B cell (primary cell): ENCODE data around the gene IL1RN. TPM values are rescaled to one million over a fixed set of nuclear protein-coding genes. Genes with fewer than 3 reads are reported as not detected.

ENCODE experiments used
- ATAC-seq: fragments of 200-7000 bp; cut with Tn5 transposase; one replicate; pipeline ENCODE4 v1.10.0; 2021; ENCODE audit warnings: low read depth, mild to moderate bottlenecking, moderate number of reproducible peaks, moderate library complexity
- CTCF ChIA-PET: fragments of 350-600 bp; sonication (Branson Sonifier 250); formaldehyde crosslinking; loops from one replicate; lab custom pipeline; 2021; ENCODE audit warnings: antibody characterized with exemption, inconsistent platforms; lab: Charles Lee
- POLR2A ChIA-PET: fragments of 350-600 bp; sonication (Branson Sonifier 250); formaldehyde crosslinking; loops from one replicate; lab custom pipeline; 2021; ENCODE audit warnings: antibody characterized with exemption; lab: Charles Lee
- DNase-seq: peaks from one replicate; pipeline ENCODE4 v3.0.0; 2013
- H2AFZ ChIP-seq: 2 replicates; pipeline ENCODE4 v1.6.1; 2012; ENCODE audit warnings: mild to moderate bottlenecking, low read depth, low read length; ENCODE audit not compliant: insufficient read depth, poor library complexity, severe bottlenecking
- H3K27ac ChIP-seq, 2 donors: 1 replicate in 1 of 2; 2 replicates in 1 of 2; pipeline ENCODE4 v1.5.1; 2012 to 2013; ENCODE audit warnings: low read length in 2 of 2, mild to moderate bottlenecking in 2 of 2, moderate library complexity in 1 of 2
- H3K27me3 ChIP-seq, 4 experiments: fragments of 200-600 bp in 1 of 4; sonication (generic) in 1 of 4; replicated peaks in 1 of 4; 1 replicate in 2 of 4; 2 replicates in 2 of 4; pipeline versions ENCODE4 v1.6.1 to v1.7.0; 2013 to 2016; ENCODE audit warnings: low read length in 3 of 4, mild to moderate bottlenecking in 2 of 4, mixed read lengths in 1 of 4, moderate library complexity in 1 of 4; ENCODE audit not compliant: insufficient read depth in 4 of 4, control insufficient read depth in 3 of 4; ENCODE audit errors: control extremely low read depth in 1 of 4
- H3K36me3 ChIP-seq, 2 experiments: replicated peaks in 1 of 2; 1 replicate in 1 of 2; 2 replicates in 1 of 2; pipeline versions ENCODE4 v1.6.1 to v1.7.1; 2013; ENCODE audit warnings: low read length in 1 of 2; ENCODE audit not compliant: insufficient read depth in 2 of 2, control insufficient read depth in 1 of 2; ENCODE audit errors: control extremely low read depth in 1 of 2, extremely low read depth in 1 of 2
- H3K4me1 ChIP-seq, 2 donors: fragments of 200-600 bp in 1 of 2; sonication (generic) in 1 of 2; 1 replicate in 1 of 2; 2 replicates in 1 of 2; pipeline versions ENCODE4 v1.5.1 to v1.6.1; 2013 to 2017; ENCODE audit warnings: low read length in 2 of 2; ENCODE audit not compliant: control insufficient read depth in 2 of 2, insufficient read depth in 2 of 2
- H3K4me2 ChIP-seq: replicated peaks from 2 replicates; pipeline ENCODE3; 2012; ENCODE audit warnings: mild to moderate bottlenecking, low read depth, low read length; ENCODE audit not compliant: poor library complexity, severe bottlenecking
- H3K4me3 ChIP-seq, 5 experiments: fragments of 200-600 bp in 1 of 5; sonication (generic) in 1 of 5; 1 replicate in 3 of 5; 2 replicates in 2 of 5; pipeline versions ENCODE4 v1.5.1 to v1.7.0; 2011 to 2016; ENCODE audit warnings: low read length in 4 of 5, mild to moderate bottlenecking in 4 of 5, low read depth in 2 of 5, control low read depth in 1 of 5, moderate library complexity in 1 of 5; ENCODE audit not compliant: insufficient read depth in 1 of 5; ENCODE audit errors: control extremely low read depth in 1 of 5, extremely low read depth in 1 of 5
- H3K79me2 ChIP-seq: fragments of 200-600 bp; sonication (generic); one replicate; pipeline ENCODE4 v1.6.0; 2016; ENCODE audit warnings: low read length; ENCODE audit not compliant: control insufficient read depth, insufficient read depth
- H3K9ac ChIP-seq: fragments of 200-600 bp; sonication (generic); 2 replicates; pipeline ENCODE4 v1.6.1; 2017; ENCODE audit warnings: mild to moderate bottlenecking, low read length, moderate library complexity
- H3K9me3 ChIP-seq, 3 donors: one replicate each; pipeline versions ENCODE4 v1.6.1 to v1.7.1; 2013; ENCODE audit warnings: low read length in 2 of 3; ENCODE audit not compliant: control insufficient read depth in 2 of 3, insufficient read depth in 1 of 3; ENCODE audit errors: control extremely low read depth in 1 of 3
- H4K20me1 ChIP-seq: 2 replicates; pipeline ENCODE4 v1.6.0; 2012; ENCODE audit warnings: mild to moderate bottlenecking, low read length; ENCODE audit not compliant: insufficient read depth, control insufficient read depth, poor library complexity, severe bottlenecking
- H3K27ac Mint-ChIP-seq: one replicate; pipeline ENCODE4 v1.8.0; 2021; ENCODE audit warnings: mixed read lengths
- H3K27me3 Mint-ChIP-seq: one replicate; pipeline ENCODE4 v1.8.0; 2021; ENCODE audit warnings: mixed read lengths
- H3K4me1 Mint-ChIP-seq: one replicate; pipeline ENCODE4 v1.8.0; 2021; ENCODE audit warnings: mixed read lengths
- H3K4me3 Mint-ChIP-seq: one replicate; pipeline ENCODE4 v1.8.0; 2021; ENCODE audit warnings: mixed read lengths
- H3K9me3 Mint-ChIP-seq: one replicate; pipeline ENCODE4 v1.8.0; 2022; ENCODE audit warnings: mixed read lengths; ENCODE audit not compliant: insufficient read depth
- EZH2 ChIP-seq: IDR thresholded peaks from 2 replicates; pipeline ENCODE4 v1.6.1; 2012; ENCODE audit warnings: borderline replicate concordance, low read depth, mild to moderate bottlenecking, moderate library complexity, low read length; ENCODE audit not compliant: insufficient read depth, poor library complexity, severe bottlenecking
- WGBS: methylation state at CpG from one replicate; pipeline ENCODE4 v1.1.5; 2013; ENCODE audit warnings: missing lambda C conversion rate; ENCODE audit not compliant: insufficient coverage; 5-methylcytosine and 5-hydroxymethylcytosine counted together
- intact Hi-C: fragments of 100-400 bp; cut with micrococcal nuclease; formaldehyde crosslinking; loops from one replicate; pipeline ENCODE4 v1.10.0; 2022
- polyA plus RNA-seq: library from polyadenylated mRNA; depleted of rRNA; stranded (reverse); fragments of >200 nt; gene quantifications from 2 replicates; pipeline ENCODE4 v1.2.3, GENCODE V29; 2012
- total RNA-seq, 2 donors: library from RNA; stranded (reverse); fragments of 120-200 nt in 1 of 2; gene quantifications; 1 replicate in 1 of 2; 2 replicates in 1 of 2; pipeline versions ENCODE4 v1.2.3 to v1.2.4, GENCODE V29; 2013 to 2022
- TF ChIP-seq, protein P1 (sequence below): fragments of 200-600 bp; IDR thresholded peaks from one replicate; pipeline ENCODE4 v1.8.0; 2022; ENCODE audit warnings: antibody characterized with exemption, mild to moderate bottlenecking

The IL1RN gene
- total and polyA plus RNA-seq, 2 donors (not counting 1 experiment from before 2014, with no cell fraction given): 0.79 TPM; not detected in 1

DNA sequence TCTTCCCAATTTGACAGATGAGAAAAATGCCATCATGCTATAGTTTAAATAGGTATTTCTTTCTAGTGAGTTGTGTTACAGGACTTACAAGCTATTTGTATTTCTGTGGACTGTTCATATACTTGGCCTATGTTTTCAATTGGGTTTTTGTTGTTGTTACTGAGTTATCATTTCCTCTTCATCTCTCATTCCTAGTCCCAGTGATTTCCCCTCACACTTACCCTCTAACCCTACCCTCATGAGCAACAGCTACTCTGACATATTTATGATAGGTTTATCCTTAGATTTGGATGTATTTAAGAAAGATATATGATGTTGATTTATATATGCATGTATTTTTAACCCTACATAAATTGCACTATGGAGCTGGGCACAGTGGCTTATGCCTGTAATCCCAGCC lies 35.5 kb downstream of the IL1RN start:
- CTCF ChIA-PET: interaction anchor here (0.7 to 1.7 kb wide), 5 partner anchors 10 to 26 kb away, joined by 5 to 6 read pairs (median 5); no protein-coding TSS in a partner anchor

DNA sequence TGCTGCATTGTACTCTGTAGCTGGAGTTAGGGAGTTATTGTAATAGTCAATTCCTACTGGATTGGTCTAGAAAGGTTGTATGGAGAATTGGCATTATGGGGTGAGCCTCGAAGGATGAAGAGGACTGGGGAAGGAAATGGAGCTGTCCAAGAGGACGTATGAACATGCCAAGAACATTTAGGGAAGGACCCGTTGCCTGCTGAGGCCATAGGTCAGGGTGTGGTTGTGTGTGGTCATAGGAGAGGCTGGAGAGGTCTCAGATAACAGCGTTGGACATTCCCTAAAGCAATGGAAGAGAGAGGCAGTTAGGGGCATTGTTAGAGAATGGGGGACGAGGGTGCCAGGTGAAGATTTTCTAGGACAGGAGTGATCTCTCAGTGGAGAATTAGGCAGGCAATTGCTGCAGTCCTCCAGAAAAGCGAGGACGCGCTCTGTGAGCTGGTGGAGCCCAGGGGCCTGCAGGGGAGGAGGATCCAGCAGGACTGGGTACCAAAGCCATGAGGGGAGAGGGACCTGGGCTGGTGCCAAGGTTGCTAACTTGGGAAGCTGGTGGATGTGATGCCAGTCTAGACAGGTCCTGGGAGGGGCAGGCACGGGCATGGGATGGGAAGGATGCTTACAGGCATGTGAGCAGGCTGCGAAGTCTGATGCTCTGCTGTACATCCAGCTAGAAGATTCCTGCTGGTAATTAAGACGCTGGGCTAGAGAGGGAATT lies 37.0 kb downstream of the IL1RN start:
- ATAC-seq (no peak), DNase-seq (no peak)
- no peak overlapping the region for H2AFZ ChIP-seq
- no peak overlapping the region for H3K4me3 Mint-ChIP-seq
- no peak overlapping the region for H3K27ac ChIP-seq
- H4K20me1 ChIP-seq: no peaks in the 10 kb centered on the region
- H3K36me3 ChIP-seq: no peaks in the 10 kb centered on the region
- H3K4me1 Mint-ChIP-seq: peaks cover 21% of the 10 kb centered on the region
- H3K9ac ChIP-seq: no peak overlapping the region
- H3K4me2 ChIP-seq: no peak overlapping the region
- CTCF ChIA-PET: interaction anchor here (0.5 to 18.3 kb wide), 8 partner anchors 8 to 181 kb away, joined by 3 to 327 read pairs (median 4); no protein-coding TSS in a partner anchor
- POLR2A ChIA-PET: interaction anchor here (1.4 kb wide), 1 partner anchor 11 kb away, joined by 3 read pairs; no protein-coding TSS in a partner anchor
- H3K27me3 ChIP-seq: no peaks in the 10 kb centered on the region
- H3K4me3 ChIP-seq: no peak overlapping the region
- H3K9me3 Mint-ChIP-seq: no peaks in the 10 kb centered on the region
- H3K9me3 ChIP-seq: no peaks in the 10 kb centered on the region
- peaks cover 45% of the 10 kb centered on the region for H3K79me2 ChIP-seq
- WGBS: 95% methylated on average over 11 of the region's 11 CpGs
- H3K4me1 ChIP-seq: peaks cover 20 to 22% of the 10 kb centered on the region in 2 donors
- TF ChIP-seq EZH2: no peak
- TF ChIP-seq, protein P1, sequence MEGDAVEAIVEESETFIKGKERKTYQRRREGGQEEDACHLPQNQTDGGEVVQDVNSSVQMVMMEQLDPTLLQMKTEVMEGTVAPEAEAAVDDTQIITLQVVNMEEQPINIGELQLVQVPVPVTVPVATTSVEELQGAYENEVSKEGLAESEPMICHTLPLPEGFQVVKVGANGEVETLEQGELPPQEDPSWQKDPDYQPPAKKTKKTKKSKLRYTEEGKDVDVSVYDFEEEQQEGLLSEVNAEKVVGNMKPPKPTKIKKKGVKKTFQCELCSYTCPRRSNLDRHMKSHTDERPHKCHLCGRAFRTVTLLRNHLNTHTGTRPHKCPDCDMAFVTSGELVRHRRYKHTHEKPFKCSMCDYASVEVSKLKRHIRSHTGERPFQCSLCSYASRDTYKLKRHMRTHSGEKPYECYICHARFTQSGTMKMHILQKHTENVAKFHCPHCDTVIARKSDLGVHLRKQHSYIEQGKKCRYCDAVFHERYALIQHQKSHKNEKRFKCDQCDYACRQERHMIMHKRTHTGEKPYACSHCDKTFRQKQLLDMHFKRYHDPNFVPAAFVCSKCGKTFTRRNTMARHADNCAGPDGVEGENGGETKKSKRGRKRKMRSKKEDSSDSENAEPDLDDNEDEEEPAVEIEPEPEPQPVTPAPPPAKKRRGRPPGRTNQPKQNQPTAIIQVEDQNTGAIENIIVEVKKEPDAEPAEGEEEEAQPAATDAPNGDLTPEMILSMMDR: no peak
- no peaks in the 10 kb centered on the region for H3K27me3 Mint-ChIP-seq
- intact Hi-C loops: no loop called here
- H3K27ac Mint-ChIP-seq: no peak overlapping the region

More for the DNA sequence above, 35.5 kb downstream of the IL1RN start:
- no peaks in the 10 kb centered on the region for H3K9me3 ChIP-seq
- no peaks in the 10 kb centered on the region for H4K20me1 ChIP-seq
- H2AFZ ChIP-seq: no peak overlapping the region
- POLR2A ChIA-PET: interaction anchor here (0.5 to 1.4 kb wide), 4 partner anchors 13 to 33 kb away, joined by 3 to 5 read pairs (median 3); no protein-coding TSS in a partner anchor
- intact Hi-C loops: no loop called here
- TF ChIP-seq, protein P1: no peak
- TF ChIP-seq EZH2: no peak
- Mint-ChIP-seq H3K4me1 (peaks cover 15% of the 10 kb centered on the region), H3K9me3 (no peaks in the 10 kb centered on the region), H3K27me3 (no peaks in the 10 kb centered on the region), H3K27ac (no peak overlapping the region), H3K4me3 (no peak overlapping the region)
- peaks cover 36% of the 10 kb centered on the region for H3K79me2 ChIP-seq
- H3K4me3 ChIP-seq: no peak overlapping the region
- DNase-seq (no peak), ATAC-seq (no peak)
- H3K4me2 ChIP-seq: no peak overlapping the region
- H3K27me3 ChIP-seq: no peaks in the 10 kb centered on the region
- H3K4me1 ChIP-seq: peaks cover 14% of the 10 kb centered on the region in 2 donors
- H3K36me3 ChIP-seq: no peaks in the 10 kb centered on the region
- no peak overlapping the region for H3K9ac ChIP-seq
- no peak overlapping the region for H3K27ac ChIP-seq
